Suprapubic skin (tissue), 3 donors: ENCODE results near the gene RPL27A.

Source experiments
- CTCF ChIP-seq, 2 donors: fragments of 200-600 bp in 1 of 2; fragments of 450-650 bp in 1 of 2; sonication (generic) in 1 of 2; IDR thresholded peaks; one replicate each; pipeline ENCODE4 v1.5.1; 2016 to 2019; ENCODE audit warnings: antibody characterized with exemption in 2 of 2, mild to moderate bottlenecking in 1 of 2, moderate library complexity in 1 of 2
- POLR2A ChIP-seq, 2 donors: fragments of 450-650 bp; IDR thresholded peaks; one replicate each; pipeline ENCODE4 v1.6.1; 2017; ENCODE audit warnings: antibody characterized with exemption in 2 of 2, mild to moderate bottlenecking in 2 of 2, moderate library complexity in 2 of 2

GRCh38 chr11:8731647-8732323 is 49.2 kb downstream of the RPL27A start:
- TF ChIP-seq POLR2A (IDR thresholded peaks at IDR 0.05) (no peak), CTCF (IDR thresholded peaks at IDR 0.05) (no peak)
